KOPT-K1 (cell line): ENCODE measurements around the gene EXO1.
A peak's percentile ranks its signal among the peaks of the same experiment; 100 is the strongest.
"Not testable (repeated sequence)": the region's sequence is repeated elsewhere in the genome, so short reads cannot be mapped to it uniquely, and the experiment has no call there.

Source experiments
- H3K27ac ChIP-seq: fragments of 200-600 bp; sonication (generic); 2 replicates; pipeline ENCODE4 v1.5.1; 2016; ENCODE audit warnings: antibody characterized with exemption, mild to moderate bottlenecking, low read depth, low read length; ENCODE audit not compliant: poor library complexity, severe bottlenecking
- H3K36me3 ChIP-seq: fragments of 200-600 bp; sonication (generic); 2 replicates; pipeline ENCODE4 v1.5.1; 2017; ENCODE audit warnings: antibody characterized with exemption, mild to moderate bottlenecking, low read length, moderate library complexity; ENCODE audit not compliant: insufficient read depth
- H3K9me3 ChIP-seq: fragments of 200-600 bp; sonication (generic); 2 replicates; pipeline ENCODE4 v1.5.1; 2017; ENCODE audit warnings: antibody characterized with exemption, low read length, mild to moderate bottlenecking; ENCODE audit not compliant: insufficient read depth, poor library complexity, severe bottlenecking

The EXO1 gene

GRCh38 chr1:241846862-241847539, 1.0 kb upstream of the EXO1 start:
- peak overlapping the region; percentile 92 for H3K27ac ChIP-seq
- no peaks in the 10 kb centered on the region for H3K9me3 ChIP-seq
- H3K36me3 ChIP-seq, result peaks cover 31% of the 10 kb centered on the region

GRCh38 chr1:241847540-241847795, 536 bp upstream of the EXO1 start:
- Histone ChIP-seq H3K36me3 (peaks cover 36% of the 10 kb centered on the region), H3K27ac (peak overlapping the region; percentile 92)

DNA sequence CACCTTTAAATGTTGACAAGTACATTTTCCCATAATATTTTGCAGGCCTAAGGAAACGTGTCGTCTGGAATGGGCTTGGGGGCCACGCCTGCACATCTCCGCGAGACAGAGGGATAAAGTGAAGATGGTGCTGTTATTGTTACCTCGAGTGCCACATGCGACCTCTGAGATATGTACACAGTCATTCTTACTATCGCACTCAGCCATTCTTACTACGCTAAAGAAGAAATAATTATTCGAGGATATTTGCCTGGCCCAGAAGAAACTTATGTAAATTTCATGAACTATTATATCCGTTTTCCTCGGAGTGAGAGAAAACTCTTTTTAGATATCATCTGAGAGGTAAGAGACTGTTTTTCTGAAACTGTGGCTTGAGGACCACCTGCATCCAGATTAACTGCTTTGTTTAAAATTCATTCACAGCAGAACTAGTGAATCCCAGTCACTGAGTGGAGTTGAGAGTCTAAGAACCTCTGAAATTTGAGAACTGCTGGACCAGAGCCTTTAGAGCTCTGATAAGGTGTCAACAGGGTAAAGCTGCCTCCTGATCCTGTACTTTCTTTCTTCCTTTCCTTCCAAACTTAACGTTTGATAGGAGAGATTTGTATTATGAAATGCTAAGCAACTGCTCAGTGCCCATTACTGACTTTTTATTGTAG, 811 bp downstream of the EXO1 start:
- peak overlapping the region; percentile 92 for H3K27ac ChIP-seq
- H3K36me3 ChIP-seq, result peaks cover 49% of the 10 kb centered on the region
- H3K9me3 ChIP-seq, result no peaks in the 10 kb centered on the region

More at GRCh38 chr1:241847540-241847795, 536 bp upstream of the EXO1 start:
- no peaks in the 10 kb centered on the region for H3K9me3 ChIP-seq

DNA sequence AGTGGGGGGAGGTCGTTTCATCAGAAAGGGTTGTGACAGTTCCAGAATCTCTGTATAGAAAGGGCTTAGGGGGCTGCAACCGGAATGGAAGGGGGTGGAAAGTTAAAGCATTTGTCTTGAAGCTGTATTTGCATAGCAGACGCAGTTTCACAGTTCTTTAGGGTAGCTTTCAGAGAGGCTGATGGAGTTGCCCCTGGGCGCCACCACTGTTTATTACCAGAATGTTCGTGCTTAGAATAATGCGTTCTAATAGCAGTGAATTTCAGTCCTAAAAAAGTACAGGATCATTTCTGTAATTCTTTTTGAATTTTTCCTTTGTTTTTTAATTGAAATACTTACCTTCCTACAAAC, 1.3 kb downstream of the EXO1 start:
- no peaks in the 10 kb centered on the region for H3K9me3 ChIP-seq
- H3K36me3 ChIP-seq, result peaks cover 55% of the 10 kb centered on the region
- H3K27ac ChIP-seq, result peak overlapping the region; percentile 92

GRCh38 chr1:241855545-241856140, 7.6 kb downstream of the EXO1 start:
- peaks cover 97% of the 10 kb centered on the region for H3K36me3 ChIP-seq
- H3K9me3 ChIP-seq, H3K27ac ChIP-seq: not testable (repeated sequence)

- H3K27ac ChIP-seq, result no peak overlapping the region
- peaks cover 97% of the 10 kb centered on the region for H3K36me3 ChIP-seq
- no peaks in the 10 kb centered on the region for H3K9me3 ChIP-seq
These were observed 9.1 kb downstream of the EXO1 start for GRCh38 chr1:241857131-241857530.

- Histone ChIP-seq H3K27ac (no peak overlapping the region), H3K36me3 (peaks cover 100% of the 10 kb centered on the region), H3K9me3 (no peaks in the 10 kb centered on the region)
These were observed 12.9 kb downstream of the EXO1 start for GRCh38 chr1:241860922-241861321.

DNA sequence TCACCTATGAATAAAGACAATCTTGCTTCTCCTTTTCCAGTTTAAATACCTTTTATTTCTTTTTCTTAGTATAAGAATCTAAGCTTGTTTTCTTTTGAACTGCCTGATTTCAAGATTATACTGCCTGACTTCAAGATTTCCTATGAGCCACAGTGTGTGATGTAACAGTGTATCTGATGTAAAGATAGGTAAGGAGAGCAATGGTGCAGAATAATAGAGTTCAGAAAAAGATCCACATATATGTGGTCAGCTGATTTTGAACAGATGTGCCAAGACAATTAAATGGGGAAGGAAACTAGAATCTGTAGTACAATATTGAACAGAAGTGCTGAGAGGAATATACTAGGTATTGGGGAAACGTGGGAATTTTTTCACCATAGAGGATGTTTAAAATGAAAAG, 21.0 kb downstream of the EXO1 start:
- Histone ChIP-seq H3K36me3 (peaks cover 99% of the 10 kb centered on the region), H3K27ac (no peak overlapping the region), H3K9me3 (no peaks in the 10 kb centered on the region)

- Histone ChIP-seq H3K36me3 (peaks cover 99% of the 10 kb centered on the region), H3K27ac (no peak overlapping the region)
These were observed 22.3 kb downstream of the EXO1 start for GRCh38 chr1:241870336-241870735.

DNA sequence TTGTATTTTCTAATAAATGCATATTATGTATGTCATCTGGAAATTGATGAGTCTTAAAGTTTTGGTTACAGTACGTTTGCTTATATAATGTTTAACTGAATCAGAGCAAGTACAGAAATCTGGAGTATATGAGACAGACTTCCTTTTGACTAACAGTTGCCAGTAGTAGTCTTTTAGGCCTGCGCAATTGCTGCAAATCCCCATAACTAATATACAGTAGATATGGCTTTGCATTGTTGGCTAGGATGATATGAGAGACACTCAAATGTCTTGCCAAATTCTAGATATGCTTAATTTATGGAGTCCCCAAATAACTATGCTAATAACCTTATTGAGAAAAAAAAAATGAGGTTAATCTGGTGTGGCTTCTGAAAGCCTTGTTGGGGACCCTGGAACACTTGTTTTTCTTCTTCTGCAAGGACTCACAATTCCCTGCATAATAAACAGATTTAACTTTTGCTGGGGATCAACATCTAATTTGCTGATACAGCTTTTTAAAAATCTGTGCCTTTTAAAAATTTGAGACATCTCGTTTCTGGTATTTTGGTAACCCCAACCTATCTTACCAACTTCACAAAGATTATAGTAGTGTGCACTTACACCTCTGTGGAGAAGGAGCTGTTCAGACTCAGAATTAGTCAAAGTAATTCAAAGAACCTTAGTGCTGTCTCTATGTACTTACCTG, 22.9 kb downstream of the EXO1 start:
- Histone ChIP-seq H3K9me3 (no peaks in the 10 kb centered on the region), H3K27ac (no peak overlapping the region), H3K36me3 (peaks cover 99% of the 10 kb centered on the region)

More at GRCh38 chr1:241870336-241870735, 22.3 kb downstream of the EXO1 start:
- no peaks in the 10 kb centered on the region for H3K9me3 ChIP-seq

GRCh38 chr1:241881440-241881839, 33.4 kb downstream of the EXO1 start:
- H3K36me3 ChIP-seq, result peaks cover 100% of the 10 kb centered on the region
- no peak overlapping the region for H3K27ac ChIP-seq
- H3K9me3 ChIP-seq, result no peaks in the 10 kb centered on the region

DNA sequence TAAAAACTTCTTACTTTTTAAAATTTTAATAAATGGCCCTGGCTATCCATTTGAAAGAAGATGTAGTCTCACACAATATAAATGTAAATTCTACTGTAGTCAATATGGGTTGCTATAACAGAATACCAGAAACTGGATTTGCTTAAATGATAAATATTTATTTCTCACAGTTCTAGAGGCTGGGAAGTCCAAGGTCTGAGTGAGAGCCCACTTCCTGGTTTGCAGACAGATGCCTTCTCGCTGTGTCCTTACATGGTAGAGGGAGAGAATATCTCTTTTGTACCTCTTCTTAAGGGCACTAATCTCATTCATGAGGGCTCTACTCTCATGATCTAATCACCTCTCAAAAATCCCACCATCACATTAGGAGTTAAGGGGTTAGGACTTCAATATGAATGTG, 35.2 kb downstream of the EXO1 start:
- peaks cover 99% of the 10 kb centered on the region for H3K36me3 ChIP-seq
- no peak overlapping the region for H3K27ac ChIP-seq
- no peaks in the 10 kb centered on the region for H3K9me3 ChIP-seq

GRCh38 chr1:241888232-241888631, 40.2 kb downstream of the EXO1 start:
- no peak overlapping the region for H3K27ac ChIP-seq
- no peaks in the 10 kb centered on the region for H3K9me3 ChIP-seq
- peaks cover 98% of the 10 kb centered on the region for H3K36me3 ChIP-seq

- Histone ChIP-seq H3K9me3 (no peaks in the 10 kb centered on the region), H3K27ac (no peak overlapping the region), H3K36me3 (peaks cover 85% of the 10 kb centered on the region)
These were observed 43.3 kb downstream of the EXO1 start for GRCh38 chr1:241891296-241891695.

DNA sequence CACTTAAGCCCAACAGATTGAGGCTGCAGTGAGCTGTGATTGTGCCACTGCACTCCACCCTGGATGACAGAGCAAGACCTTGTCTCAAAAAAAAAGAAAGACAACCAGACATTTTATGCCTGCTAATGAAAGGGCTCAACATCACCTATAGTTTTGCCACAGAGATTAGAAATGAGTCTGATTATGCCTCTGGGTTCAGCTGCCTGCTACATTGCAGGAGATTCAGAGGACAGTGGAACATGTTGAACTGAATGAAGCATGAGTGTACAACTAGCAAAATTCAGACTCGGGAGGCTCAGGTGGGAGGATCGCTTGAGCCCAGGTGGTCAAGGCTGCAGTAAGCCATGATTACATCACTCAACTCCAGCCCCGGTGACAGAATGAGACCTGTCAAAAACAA, 46.0 kb downstream of the EXO1 start:
- no peak overlapping the region for H3K27ac ChIP-seq
- peaks cover 79% of the 10 kb centered on the region for H3K36me3 ChIP-seq
- H3K9me3 ChIP-seq, result no peaks in the 10 kb centered on the region
